Left hindlimb (tissue), 1 donor: ENCODE data around the gene POLRMT.

ENCODE experiments used
- DNase-seq: peaks from one replicate; pipeline ENCODE4 v3.0.0-alpha.2; 2018

POLRMT gene

DNA sequence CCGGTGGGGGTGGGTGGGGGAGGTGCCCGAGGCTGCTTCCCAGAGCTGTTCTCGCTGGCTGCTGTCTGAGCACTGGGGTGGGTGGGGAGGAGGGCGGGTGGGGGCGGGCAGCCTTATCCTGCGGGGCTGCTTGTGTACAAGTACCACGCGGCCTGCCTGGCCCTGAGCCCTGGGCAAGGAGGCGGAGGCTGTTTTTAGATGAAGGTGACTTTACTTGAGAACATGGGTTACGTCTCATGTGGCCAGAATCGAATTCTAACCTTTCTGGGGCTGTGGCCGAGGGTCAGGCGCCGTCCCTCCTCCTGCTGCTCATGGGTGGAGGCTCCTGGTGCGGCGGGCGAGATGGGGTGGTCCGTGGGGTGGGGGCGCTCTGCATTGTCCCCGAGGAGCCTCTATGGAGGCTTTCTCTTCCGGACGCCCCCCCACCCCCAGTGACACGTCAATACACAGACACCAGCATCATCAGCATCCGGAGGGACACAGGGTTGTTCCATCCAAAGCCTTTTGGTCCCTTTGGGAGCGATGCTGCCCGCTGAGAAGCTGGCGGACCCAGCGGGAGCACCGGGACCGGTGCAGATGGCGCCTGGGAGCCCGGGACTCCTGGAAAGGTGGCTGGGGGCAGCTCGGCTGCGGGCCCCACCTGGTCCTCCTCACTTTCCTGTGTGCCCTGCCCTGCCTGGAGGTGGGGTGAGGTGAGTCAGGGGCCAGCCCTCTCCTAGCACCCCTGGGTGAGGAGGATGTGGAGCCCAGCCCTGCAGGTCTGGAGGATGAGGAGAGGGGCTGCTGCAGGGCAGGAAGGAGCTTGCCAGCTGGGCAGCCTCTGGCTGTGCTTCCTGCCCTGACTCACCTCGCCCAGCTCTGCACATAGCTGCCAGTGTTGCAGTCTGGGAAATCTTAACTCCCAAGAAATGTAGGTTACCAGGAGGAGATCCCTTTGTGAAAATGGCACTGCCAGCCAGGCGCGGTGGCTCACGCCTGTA, 57.5 kb downstream of the POLRMT start:
- no peak for DNase-seq

DNA sequence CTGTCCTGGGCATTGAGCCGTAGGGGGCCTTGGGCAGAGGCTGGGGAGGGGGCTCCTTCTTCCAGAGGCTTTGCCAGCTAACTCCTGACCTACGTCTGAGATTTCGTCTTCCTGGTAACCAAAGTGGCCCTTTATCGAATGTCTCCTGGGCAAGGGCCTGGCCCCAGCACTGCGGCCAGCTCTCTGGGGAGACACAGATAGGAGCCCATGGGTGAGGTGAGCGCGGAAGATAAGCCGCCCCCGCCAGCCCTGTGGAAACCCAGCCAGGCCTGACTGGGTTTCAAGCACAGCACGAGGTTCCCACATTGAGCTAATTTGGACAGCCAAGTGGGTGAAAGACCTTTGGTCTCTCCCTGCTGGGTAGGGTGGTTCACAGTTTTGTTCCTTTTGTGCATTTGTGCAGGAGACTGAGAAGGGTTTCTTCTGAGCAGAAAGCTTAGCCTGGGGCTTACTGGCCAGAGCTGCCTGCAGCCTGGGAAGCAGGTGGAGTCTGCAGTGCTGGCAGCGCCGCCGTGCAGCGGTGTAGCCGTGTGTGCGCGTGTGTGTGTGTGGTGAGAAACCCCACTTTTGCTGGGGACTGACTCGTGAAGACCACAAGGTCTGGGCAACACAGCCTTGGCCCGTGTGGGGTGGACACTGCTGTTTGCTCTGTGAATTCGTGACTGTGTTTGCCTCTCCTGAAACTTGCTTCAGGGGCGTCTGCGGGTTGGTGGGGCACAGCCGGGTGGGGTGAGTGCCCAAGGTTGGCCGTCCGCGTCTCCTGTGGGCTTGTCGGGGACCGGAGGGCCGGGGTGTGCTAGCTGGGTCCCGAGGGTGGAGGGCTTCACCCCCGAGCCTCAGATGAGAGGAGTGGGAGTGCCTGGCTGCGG, 58.4 kb downstream of the POLRMT start:
- DNase-seq: no peak

DNA sequence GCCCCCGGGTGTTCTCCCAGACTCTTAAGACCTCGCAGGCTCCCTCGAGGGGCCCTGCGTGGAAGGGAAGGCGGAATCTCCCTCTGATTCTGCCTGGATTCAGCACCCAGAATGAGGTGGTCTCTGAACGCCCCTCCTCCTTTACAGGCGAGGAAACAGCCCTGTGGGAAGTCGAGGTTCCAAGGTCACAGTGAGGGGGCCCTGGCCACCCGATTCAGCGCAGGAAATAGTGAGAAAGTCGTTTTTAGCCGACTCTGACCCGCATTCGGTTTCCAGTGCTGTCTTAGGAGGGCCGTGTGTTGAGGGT, 59.9 kb downstream of the POLRMT start:
- no peak for DNase-seq

DNA sequence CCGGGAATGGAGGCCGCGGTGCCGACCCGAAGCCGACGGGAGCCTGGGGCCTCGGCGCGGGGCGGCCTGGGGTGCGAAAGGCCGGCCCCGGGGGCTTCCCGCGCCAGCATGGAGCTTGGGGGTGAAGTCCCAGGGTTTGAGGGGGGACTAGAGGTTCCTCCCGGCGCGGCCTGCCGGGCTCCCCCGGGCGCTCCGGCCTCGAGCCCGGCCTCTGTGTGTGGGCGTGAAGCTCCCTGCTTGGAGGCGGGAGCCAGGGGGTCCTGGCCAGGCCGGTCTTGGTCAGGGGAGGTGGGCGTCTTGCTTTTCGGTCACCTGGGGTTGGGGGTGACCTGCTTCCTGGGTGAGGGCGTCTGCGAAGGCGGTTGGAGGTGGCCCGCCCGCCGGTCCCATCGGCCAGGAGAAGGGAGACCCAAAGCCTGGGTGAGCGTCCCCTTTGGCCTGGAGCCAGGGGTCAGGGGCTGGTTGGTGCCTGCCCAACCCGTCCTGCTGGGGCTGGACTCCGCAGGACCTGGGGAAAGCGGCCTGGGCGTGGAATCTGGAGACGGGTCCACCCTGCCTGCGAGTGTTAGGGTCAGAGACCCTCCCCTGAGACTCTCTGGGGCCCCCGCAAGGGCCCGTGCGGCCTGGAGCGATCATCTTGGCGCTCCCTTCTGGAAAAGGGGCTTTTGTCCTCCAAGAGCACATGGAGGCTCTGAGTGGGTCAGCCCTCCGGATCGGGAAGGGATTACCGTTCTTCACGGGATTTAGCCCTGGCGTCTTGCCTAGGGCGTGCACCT, 60.4 kb downstream of the POLRMT start:
- peak; percentile 66 for DNase-seq

DNA sequence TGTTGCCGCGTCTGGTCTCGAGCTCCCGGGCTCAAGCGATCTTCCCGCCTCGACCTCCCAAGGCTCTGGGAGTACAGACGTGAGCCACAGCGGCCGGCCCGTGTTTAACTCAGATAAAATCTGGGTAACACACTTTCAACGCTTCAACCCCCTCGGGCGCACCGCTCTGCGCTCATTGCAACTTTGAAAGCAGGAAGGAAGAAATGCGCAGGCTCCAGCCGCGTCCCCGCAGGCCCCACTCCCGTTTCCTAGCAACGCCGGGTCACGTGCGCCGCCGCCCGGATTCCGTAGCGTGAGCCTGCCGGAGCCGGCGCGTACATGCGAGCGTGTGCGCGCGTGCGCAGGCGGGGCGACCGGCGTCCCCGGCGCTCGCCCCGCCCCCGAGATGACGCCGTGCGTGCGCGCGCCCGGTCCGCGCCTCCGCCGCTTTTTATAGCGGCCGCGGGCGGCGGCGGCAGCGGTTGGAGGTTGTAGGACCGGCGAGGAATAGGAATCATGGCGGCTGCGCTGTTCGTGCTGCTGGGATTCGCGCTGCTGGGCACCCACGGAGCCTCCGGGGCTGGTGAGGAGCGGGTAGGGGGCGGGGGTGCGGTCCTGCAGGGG, 61.1 kb downstream of the POLRMT start, which contains the start of gene BSG:
BSG (plus strand) TSS at position 457 of the 603 bp plus-strand sequence; CDS start at position 496, 39 bp downstream.
- peak; percentile 98 for DNase-seq

DNA sequence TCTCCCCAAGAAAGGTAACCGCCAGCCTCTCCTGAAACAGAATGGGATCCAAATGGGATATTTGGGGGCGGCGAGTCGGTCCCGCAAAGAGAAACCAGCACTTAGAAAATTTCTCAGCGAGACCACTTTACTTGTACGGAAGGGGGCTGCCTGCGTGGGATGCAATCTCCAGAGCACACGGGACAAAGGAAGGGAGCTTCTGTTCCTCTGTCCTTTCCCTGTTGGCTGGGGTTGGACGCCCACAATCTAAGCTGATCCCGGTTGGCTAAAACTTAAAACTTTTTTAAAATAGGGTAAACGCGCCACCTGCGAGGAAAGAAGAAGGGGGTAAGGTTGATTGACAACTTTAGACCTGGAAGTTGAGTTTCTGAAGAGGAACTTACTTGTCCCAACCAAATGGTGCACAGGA, 61.8 kb downstream of the POLRMT start:
- no peak for DNase-seq

DNA sequence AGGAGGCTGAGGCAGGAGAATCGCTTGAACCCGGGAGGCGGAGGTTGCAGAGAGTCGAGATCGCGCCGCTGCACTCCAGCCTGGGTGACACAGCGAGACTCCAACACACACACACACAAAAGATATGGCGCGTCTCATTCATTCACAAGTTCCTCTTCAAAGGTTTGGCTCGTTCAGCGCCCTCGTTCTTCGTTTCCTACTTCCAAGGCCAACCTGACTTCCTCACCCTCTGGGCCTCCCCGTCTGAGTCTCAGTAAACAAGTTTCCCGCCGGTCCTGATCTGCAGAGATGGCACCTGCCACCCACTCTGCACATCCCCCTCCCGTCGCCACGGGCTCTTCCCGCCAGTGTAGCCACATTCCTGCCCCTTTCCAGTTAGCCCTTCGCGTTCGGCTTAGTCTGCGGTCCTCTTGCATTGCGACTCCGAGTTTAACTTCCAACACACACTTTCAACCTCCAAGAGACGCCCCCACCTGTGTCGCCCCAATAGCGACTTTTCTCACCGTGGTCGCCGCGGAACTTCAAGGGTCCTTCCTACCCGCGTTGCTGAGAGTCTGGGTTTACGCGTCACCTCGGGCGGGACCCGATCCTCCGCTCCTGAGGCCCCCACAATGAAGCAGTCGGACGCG, 62.3 kb downstream of the POLRMT start:
- no peak for DNase-seq

DNA sequence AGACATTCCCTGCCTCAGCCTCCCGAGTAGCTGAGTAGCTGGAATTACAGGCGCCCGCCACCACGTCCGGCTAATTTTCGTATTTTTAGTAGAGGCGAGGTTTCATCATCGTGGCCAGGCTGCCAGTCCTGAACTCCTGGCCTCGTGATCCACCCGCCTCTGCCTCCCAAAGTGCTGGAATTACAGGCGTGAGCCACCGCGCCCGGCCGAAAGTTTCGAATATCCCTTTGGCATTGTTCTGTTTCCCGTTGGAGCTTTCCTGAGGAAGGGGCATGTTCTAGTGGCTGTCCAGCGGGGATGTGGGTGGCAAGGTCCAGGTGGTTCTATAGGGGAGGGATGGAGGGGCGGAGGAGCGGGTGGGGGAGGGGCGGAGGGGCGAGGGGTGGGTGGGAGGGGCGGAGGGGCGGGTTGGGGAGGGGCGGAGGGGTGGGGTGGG, 63.1 kb downstream of the POLRMT start:
- DNase-seq: no peak

DNA sequence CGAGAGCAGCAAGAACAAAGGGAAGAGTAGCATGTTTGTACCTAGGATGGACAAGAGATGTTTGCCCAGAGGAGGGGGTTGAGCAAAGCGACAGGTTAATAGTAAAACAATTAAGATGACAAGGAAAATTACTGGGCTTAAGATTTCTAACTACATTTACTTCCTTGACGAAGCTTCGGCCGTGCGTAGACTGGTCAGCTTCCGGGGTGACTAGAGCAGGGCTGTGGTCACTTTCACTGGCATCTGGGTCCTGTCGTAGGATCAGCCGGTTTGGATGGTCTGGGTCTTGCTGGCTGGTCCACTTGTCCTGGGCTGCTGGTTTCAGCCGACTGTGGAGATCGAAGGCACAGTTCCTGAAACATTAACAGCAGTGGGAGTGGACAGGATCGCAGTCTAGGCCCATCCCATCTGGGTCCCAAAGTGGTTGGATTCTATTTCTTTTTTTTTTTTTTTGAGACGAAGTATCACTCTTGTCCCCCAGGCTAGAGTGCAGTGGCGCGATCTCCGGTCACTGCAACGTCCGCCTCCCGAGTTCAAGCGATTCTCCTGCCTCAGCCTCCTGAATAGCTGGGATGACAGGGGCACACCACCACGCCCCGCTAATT, 65.9 kb downstream of the POLRMT start:
- DNase-seq: no peak
